ENCODE data around the gene MRGPRG.

DNA sequence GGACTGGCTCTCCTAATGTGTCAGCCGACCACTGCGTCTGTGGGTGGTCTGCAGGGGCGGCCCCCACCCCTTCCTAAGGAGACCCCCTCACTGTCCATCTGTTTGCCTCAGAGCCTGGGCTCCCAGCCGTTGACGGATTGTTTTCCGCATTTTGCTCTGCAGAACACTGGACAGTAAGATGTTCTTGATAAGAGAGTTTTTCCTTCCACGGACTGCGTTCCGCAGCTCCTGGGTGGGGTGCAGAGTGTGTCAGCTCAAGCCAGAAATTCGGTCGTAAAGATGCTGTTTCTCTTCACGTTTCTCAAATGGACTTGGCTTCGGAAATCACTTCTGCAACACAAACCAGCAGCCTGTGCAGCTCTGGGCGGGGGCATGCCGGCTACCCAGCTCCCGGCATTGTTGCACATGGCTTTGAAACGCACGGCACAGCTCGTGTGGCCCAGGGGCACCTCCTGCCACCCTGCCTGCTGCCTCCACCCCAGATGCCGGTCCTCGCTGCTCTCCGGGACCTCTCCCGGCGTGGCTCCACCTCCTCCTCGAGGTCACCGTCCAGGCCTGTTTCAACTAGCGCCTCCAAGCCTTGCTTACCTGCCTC lies 2.9 kb upstream of the MRGPRG start:
- TF ChIP-seq, protein P1, sequence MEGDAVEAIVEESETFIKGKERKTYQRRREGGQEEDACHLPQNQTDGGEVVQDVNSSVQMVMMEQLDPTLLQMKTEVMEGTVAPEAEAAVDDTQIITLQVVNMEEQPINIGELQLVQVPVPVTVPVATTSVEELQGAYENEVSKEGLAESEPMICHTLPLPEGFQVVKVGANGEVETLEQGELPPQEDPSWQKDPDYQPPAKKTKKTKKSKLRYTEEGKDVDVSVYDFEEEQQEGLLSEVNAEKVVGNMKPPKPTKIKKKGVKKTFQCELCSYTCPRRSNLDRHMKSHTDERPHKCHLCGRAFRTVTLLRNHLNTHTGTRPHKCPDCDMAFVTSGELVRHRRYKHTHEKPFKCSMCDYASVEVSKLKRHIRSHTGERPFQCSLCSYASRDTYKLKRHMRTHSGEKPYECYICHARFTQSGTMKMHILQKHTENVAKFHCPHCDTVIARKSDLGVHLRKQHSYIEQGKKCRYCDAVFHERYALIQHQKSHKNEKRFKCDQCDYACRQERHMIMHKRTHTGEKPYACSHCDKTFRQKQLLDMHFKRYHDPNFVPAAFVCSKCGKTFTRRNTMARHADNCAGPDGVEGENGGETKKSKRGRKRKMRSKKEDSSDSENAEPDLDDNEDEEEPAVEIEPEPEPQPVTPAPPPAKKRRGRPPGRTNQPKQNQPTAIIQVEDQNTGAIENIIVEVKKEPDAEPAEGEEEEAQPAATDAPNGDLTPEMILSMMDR (conservative IDR thresholded peaks at IDR 0.05): no peak
- no peak for TF ChIP-seq EZH2 (IDR thresholded peaks at IDR 0.05; ENCODE audit: low read depth)

Measured in PC-9 (cell line).